Adrenal gland (tissue), 12 donors: Measurements from ENCODE around the gene TRIP10. TPM values are rescaled to one million over a fixed set of nuclear protein-coding genes. Genes with fewer than 3 reads are reported as not detected.

ENCODE experiments used
- DNase-seq, 7 donors: peaks; one replicate each; pipeline ENCODE4 v3.0.0-alpha.2; 2019 to 2020
- H3K27ac ChIP-seq, 5 donors: fragments of 200-600 bp; sonication (generic) in 4 of 5; 1 replicate in 3 of 5; 2 replicates in 2 of 5; pipeline versions ENCODE4 v1.5.1 to v1.8.0; 2016 to 2020; ENCODE audit warnings: mild to moderate bottlenecking in 1 of 5
- H3K27me3 ChIP-seq: fragments of 200-600 bp; 2 replicates; pipeline ENCODE4 v1.8.0; 2021
- H3K36me3 ChIP-seq, 2 donors: fragments of 200-600 bp; replicated peaks in 1 of 2; 1 replicate in 1 of 2; 2 replicates in 1 of 2; pipeline versions ENCODE4 v1.5.1 to v1.8.0; 2018 to 2022
- H3K4me1 ChIP-seq, 2 donors: fragments of 200-600 bp; replicated peaks in 1 of 2; 1 replicate in 1 of 2; 2 replicates in 1 of 2; pipeline versions ENCODE4 v1.5.1 to v1.8.0; 2018 to 2021
- H3K4me3 ChIP-seq, 4 donors: fragments of 200-600 bp; sonication (generic) in 3 of 4; one replicate each; pipeline ENCODE4 v1.5.1; 2016 to 2018
- H3K9me3 ChIP-seq, 3 donors: fragments of 200-600 bp; sonication (generic) in 1 of 3; replicated peaks in 1 of 3; 1 replicate in 2 of 3; 2 replicates in 1 of 3; pipeline versions ENCODE4 v1.5.1 to v1.8.0; 2016 to 2021
- CTCF ChIP-seq, 6 experiments: fragments of 450-650 bp in 4 of 6; fragments of 200-600 bp in 2 of 6; sonication (generic) in 1 of 6; IDR thresholded peaks; 1 replicate in 5 of 6; 2 replicates in 1 of 6; pipeline versions ENCODE4 v1.5.1 to v1.8.0; 2016 to 2021; ENCODE audit warnings: antibody characterized with exemption in 6 of 6, mild to moderate bottlenecking in 2 of 6, moderate library complexity in 1 of 6
- POLR2A ChIP-seq, 2 donors: fragments of 450-650 bp; IDR thresholded peaks; one replicate each; pipeline ENCODE4 v1.6.1; 2017; ENCODE audit warnings: antibody characterized with exemption in 2 of 2, mild to moderate bottlenecking in 2 of 2, moderate library complexity in 1 of 2
- WGBS, 4 donors: extraction: QIAGEN DNeasy Blood & Tissue Kit in 2 of 4; methylation state at CpG; one replicate each; pipeline versions ENCODE4 v1.1.5 to v1.1.7; 2013 to 2017; 5-methylcytosine and 5-hydroxymethylcytosine counted together
- intact Hi-C, 2 donors: fragments of 100-400 bp; cut with DNase I; formaldehyde crosslinking; loops; one replicate each; pipeline versions ENCODE4 v1.14.1 to v1.15.0; 2022 to 2023
- polyA plus RNA-seq, 3 donors: library from polyadenylated mRNA; stranded (reverse); fragments of 200-250 nt in 2 of 3; fragments of 350-450 nt in 1 of 3; fragmentation: Illumina TruSeq in 1 of 3; extraction: RNeasy Lipid Tissue Mini Kit (QIAGEN cat#74804) in 1 of 3; gene quantifications; one replicate each; pipeline ENCODE4 v1.2.3, GENCODE V29; 2013 to 2014
- total RNA-seq, 9 donors: library from RNA; depleted of rRNA in 4 of 9; stranded (reverse); fragments of >200 nt in 4 of 9; fragments of 120-200 nt in 1 of 9; fragmentation: NEBNext Ultra II Directional in 1 of 9; extraction: Animal tissue kit (Norgen Biotek cat#: 25700) in 1 of 9; gene quantifications; one replicate each; pipeline versions ENCODE4 v1.1.0 to v1.2.4, GENCODE V29; 2013 to 2023
- donor health status: healthy with polysubstance abuse.
- donor health status: Bipolar disorder and iron deficiency.
- donor health status: DM: yes; HTN: yes; CAD: no.
- donor health status: DM: no; HTN: no; CAD: no.
- donor health status: DM: no; HTN: no; CAD: no.
- donor health status: DM: yes; HTN: yes; CAD: no.

TRIP10 gene
- total and polyA plus RNA-seq, 12 donors = 22.5 to 425 (median 74.8) TPM

GRCh38 chr19:6711605-6712004, 27.9 kb upstream of the TRIP10 start:
- H3K27me3 ChIP-seq = no peaks in the 10 kb centered on the region
- no peaks in the 10 kb centered on the region for H3K9me3 ChIP-seq
- peaks cover 0 to 45% of the 10 kb centered on the region in 2 donors for H3K36me3 ChIP-seq
- no peaks in the 10 kb centered on the region for H3K4me1 ChIP-seq
- no peak for DNase-seq
- TF ChIP-seq POLR2A (IDR thresholded peaks at IDR 0.05) = no peak
- TF ChIP-seq CTCF (IDR thresholded peaks at IDR 0.05) = no peak
- intact Hi-C loops = no loop called here
- H3K27ac ChIP-seq = no peak overlapping the region
- no peak overlapping the region for H3K4me3 ChIP-seq
- 72 to 89% (median 83%) methylated on average over 7 to 10 of the region's 10 CpGs for WGBS, 4 donors

GRCh38 chr19:6712231-6712630, 27.2 kb upstream of the TRIP10 start:
- Histone ChIP-seq H3K27me3 (no peaks in the 10 kb centered on the region), H3K36me3 (peaks cover 0 to 47% of the 10 kb centered on the region in 2 donors), H3K4me1 (no peaks in the 10 kb centered on the region), H3K27ac (no peak overlapping the region), H3K4me3 (no peak overlapping the region), H3K9me3 (no peaks in the 10 kb centered on the region)
- intact Hi-C loops = no loop called here
- WGBS, 4 donors = 88 to 95% (median 93%) methylated on average over 6 to 16 of the region's 16 CpGs
- no peak for DNase-seq
- TF ChIP-seq CTCF (IDR thresholded peaks at IDR 0.05) (no peak), POLR2A (IDR thresholded peaks at IDR 0.05) (no peak)

- TF ChIP-seq POLR2A (IDR thresholded peaks at IDR 0.05) (no peak), CTCF (IDR thresholded peaks at IDR 0.05) (no peak)
- WGBS, 4 donors = 90 to 95% (median 91%) methylated on average over 19 to 20 of the region's 20 CpGs
- Histone ChIP-seq H3K4me3 (no peak overlapping the region), H3K27ac (no peak overlapping the region), H3K36me3 (peaks cover 0 to 41% of the 10 kb centered on the region in 2 donors), H3K4me1 (no peaks in the 10 kb centered on the region), H3K9me3 (no peaks in the 10 kb centered on the region), H3K27me3 (no peaks in the 10 kb centered on the region)
- intact Hi-C loops = no loop called here
- no peak for DNase-seq
Measured at GRCh38 chr19:6712692-6713670, 26.5 kb upstream of the TRIP10 start.

- no peak overlapping the region for H3K27ac ChIP-seq
- H3K4me3 ChIP-seq = no peak overlapping the region
- peaks cover 0 to 44% of the 10 kb centered on the region in 2 donors for H3K36me3 ChIP-seq
- WGBS, 4 donors = 68 to 77% (median 73%) methylated on average over 18 to 24 of the region's 24 CpGs
- H3K4me1 ChIP-seq = no peaks in the 10 kb centered on the region
- TF ChIP-seq CTCF (IDR thresholded peaks at IDR 0.05) (no peak), POLR2A (IDR thresholded peaks at IDR 0.05) (no peak)
- no peaks in the 10 kb centered on the region for H3K27me3 ChIP-seq
- H3K9me3 ChIP-seq = no peaks in the 10 kb centered on the region
- DNase-seq = no peak
- intact Hi-C loops = no loop called here
Measured at GRCh38 chr19:6713773-6714692, 25.4 kb upstream of the TRIP10 start.
